DND-41 (cell line): ENCODE measurements around the gene ZNF454.

ENCODE experiments used
- ATAC-seq: fragments of 200-7000 bp; cut with Tn5 transposase; 3 replicates; pipeline ENCODE4 v1.9.1; 2021; ENCODE audit warnings: low read depth; ENCODE audit not compliant: insufficient read depth
- DNase-seq: peaks from one replicate; pipeline ENCODE4 v3.0.0-alpha.2; 2020
- H2AFZ ChIP-seq: 2 replicates; pipeline ENCODE4 v1.6.0; 2012; ENCODE audit warnings: low read depth, low read length
- H3K27ac ChIP-seq: 2 replicates; pipeline ENCODE4 v1.5.1; 2012; ENCODE audit warnings: low read length, inconsistent platforms
- H3K27me3 ChIP-seq: fragments of 200-600 bp; sonication (generic); 2 replicates; pipeline ENCODE4 v1.6.0; 2012; ENCODE audit warnings: low read length, mild to moderate bottlenecking, inconsistent platforms; ENCODE audit not compliant: insufficient read depth, poor library complexity
- H3K36me3 ChIP-seq: 2 replicates; pipeline ENCODE4 v1.5.1; 2012; ENCODE audit warnings: low read length, inconsistent platforms; ENCODE audit not compliant: insufficient read depth
- H3K4me1 ChIP-seq: 2 replicates; pipeline ENCODE4 v1.5.1; 2012; ENCODE audit warnings: mild to moderate bottlenecking, low read length; ENCODE audit not compliant: insufficient read depth
- H3K4me2 ChIP-seq: 2 replicates; pipeline ENCODE4 v1.6.0; 2012; ENCODE audit warnings: mild to moderate bottlenecking, moderate library complexity, low read length, inconsistent platforms; ENCODE audit not compliant: insufficient read depth
- H3K4me3 ChIP-seq, 2 experiments: fragments of 200-600 bp in 1 of 2; shearing (Covaris generic) in 1 of 2; 2 replicates each; pipeline ENCODE4 v1.5.1; 2012 to 2016; ENCODE audit warnings: inconsistent platforms in 2 of 2, low read length in 2 of 2, mild to moderate bottlenecking in 2 of 2, low read depth in 1 of 2, moderate library complexity in 1 of 2
- H3K79me2 ChIP-seq: 2 replicates; pipeline ENCODE4 v1.6.0; 2012; ENCODE audit warnings: low read length, inconsistent platforms; ENCODE audit not compliant: insufficient read depth
- H3K9ac ChIP-seq: 2 replicates; pipeline ENCODE4 v1.6.0; 2012; ENCODE audit warnings: low read depth, mild to moderate bottlenecking, inconsistent platforms, low read length, moderate library complexity
- H3K9me3 ChIP-seq: 2 replicates; pipeline ENCODE4 v1.5.1; 2012; ENCODE audit warnings: low read length, moderate library complexity, mild to moderate bottlenecking, inconsistent platforms; ENCODE audit not compliant: insufficient read depth, severe bottlenecking
- H4K20me1 ChIP-seq: 2 replicates; pipeline ENCODE4 v1.6.0; 2012; ENCODE audit warnings: low read length; ENCODE audit not compliant: insufficient read depth
- EZH2 ChIP-seq: IDR thresholded peaks from 3 replicates; pipeline ENCODE4 v1.6.1; 2012; ENCODE audit warnings: borderline replicate concordance, low read depth, mild to moderate bottlenecking, moderate library complexity, low read length, inconsistent platforms; ENCODE audit not compliant: severe bottlenecking
- TF ChIP-seq, protein P1 (sequence below): IDR thresholded peaks from 2 replicates; pipeline ENCODE4 v1.5.1; 2012; ENCODE audit warnings: borderline replicate concordance, low read length, moderate library complexity, mild to moderate bottlenecking; ENCODE audit not compliant: poor library complexity, severe bottlenecking; ENCODE audit errors: extremely low read depth

Gene ZNF454

DNA sequence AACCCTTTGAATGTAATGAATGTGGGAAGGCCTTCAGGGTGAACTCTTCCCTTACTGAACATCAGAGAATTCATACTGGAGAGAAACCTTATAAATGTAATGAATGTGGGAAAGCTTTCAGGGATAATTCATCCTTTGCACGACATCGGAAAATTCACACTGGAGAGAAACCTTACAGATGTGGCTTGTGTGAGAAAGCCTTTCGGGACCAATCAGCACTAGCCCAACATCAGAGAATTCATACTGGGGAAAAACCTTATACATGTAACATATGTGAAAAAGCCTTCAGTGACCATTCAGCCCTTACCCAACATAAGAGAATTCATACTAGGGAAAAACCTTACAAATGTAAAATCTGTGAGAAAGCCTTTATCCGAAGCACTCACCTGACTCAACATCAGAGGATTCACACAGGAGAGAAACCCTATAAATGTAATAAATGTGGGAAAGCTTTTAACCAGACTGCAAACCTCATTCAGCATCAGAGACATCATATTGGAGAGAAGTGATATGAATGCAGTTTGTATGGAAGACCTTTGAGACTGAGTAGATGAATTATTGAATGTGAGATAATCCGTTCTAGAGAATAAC lies 24.6 kb downstream of the ZNF454 start:
- peaks cover 18% of the 10 kb centered on the region for H3K9me3 ChIP-seq
- TF ChIP-seq, protein P1, sequence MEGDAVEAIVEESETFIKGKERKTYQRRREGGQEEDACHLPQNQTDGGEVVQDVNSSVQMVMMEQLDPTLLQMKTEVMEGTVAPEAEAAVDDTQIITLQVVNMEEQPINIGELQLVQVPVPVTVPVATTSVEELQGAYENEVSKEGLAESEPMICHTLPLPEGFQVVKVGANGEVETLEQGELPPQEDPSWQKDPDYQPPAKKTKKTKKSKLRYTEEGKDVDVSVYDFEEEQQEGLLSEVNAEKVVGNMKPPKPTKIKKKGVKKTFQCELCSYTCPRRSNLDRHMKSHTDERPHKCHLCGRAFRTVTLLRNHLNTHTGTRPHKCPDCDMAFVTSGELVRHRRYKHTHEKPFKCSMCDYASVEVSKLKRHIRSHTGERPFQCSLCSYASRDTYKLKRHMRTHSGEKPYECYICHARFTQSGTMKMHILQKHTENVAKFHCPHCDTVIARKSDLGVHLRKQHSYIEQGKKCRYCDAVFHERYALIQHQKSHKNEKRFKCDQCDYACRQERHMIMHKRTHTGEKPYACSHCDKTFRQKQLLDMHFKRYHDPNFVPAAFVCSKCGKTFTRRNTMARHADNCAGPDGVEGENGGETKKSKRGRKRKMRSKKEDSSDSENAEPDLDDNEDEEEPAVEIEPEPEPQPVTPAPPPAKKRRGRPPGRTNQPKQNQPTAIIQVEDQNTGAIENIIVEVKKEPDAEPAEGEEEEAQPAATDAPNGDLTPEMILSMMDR, result no peak
- no peak for TF ChIP-seq EZH2
- no peaks in the 10 kb centered on the region for H4K20me1 ChIP-seq
- H3K9ac ChIP-seq, result no peak overlapping the region
- no peaks in the 10 kb centered on the region for H3K27me3 ChIP-seq
- no peaks in the 10 kb centered on the region for H3K36me3 ChIP-seq
- no peak overlapping the region for H3K27ac ChIP-seq
- DNase-seq (no peak), ATAC-seq (no peak)
- no peak overlapping the region for H2AFZ ChIP-seq
- no peaks in the 10 kb centered on the region for H3K4me1 ChIP-seq
- no peak overlapping the region for H3K4me2 ChIP-seq
- H3K4me3 ChIP-seq, result no peak overlapping the region
- no peaks in the 10 kb centered on the region for H3K79me2 ChIP-seq

DNA sequence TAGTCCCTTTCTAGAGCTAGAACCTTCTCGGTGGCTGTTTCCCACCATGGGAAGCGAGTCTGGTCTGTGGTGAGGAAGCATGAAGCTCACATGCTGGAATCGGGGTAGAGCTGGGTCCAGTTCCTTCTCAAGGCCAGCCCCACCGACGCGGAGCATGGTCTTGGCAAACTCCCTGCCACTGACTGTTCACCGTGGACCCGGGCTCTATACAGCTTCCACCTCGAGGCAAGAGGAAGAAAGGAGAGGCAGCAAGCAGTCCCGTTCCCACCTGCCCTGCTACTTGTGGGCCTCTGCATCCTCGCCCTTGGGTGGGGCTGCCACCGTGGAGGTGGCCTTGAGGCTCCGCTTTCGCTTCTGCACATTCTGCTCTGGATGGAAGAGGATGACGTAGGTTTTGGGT lies 40.4 kb downstream of the ZNF454 start:
- Histone ChIP-seq H3K27ac (no peak overlapping the region), H3K36me3 (no peaks in the 10 kb centered on the region), H3K4me3 (no peak overlapping the region), H3K9ac (no peak overlapping the region), H3K27me3 (no peaks in the 10 kb centered on the region), H3K79me2 (no peaks in the 10 kb centered on the region), H3K9me3 (peaks cover 2% of the 10 kb centered on the region), H3K4me2 (no peak overlapping the region), H2AFZ (no peak overlapping the region), H3K4me1 (no peaks in the 10 kb centered on the region), H4K20me1 (no peaks in the 10 kb centered on the region)
- no peak for ATAC-seq
- TF ChIP-seq EZH2, result no peak
- TF ChIP-seq, protein P1, result no peak
- no peak for DNase-seq

DNA sequence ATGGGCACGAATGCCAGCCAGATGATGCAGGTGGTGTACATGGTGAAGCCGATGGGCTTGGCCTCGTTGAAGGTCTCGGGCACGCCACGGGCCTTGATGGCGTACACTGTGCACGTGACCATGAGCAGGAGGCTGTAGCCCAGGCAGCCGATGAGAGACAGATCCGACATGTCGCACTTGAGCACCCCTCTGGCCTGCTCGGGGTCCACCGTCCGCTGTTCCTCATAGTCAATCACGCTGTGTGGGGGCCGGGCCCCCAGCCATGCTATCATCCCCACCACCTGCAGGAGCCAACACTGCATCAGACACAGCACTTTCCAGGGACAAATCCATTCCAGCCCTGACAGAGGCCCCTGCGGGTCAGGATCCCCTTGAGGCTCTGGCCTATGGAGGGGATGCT lies 41.9 kb downstream of the ZNF454 start:
- no peaks in the 10 kb centered on the region for H3K27me3 ChIP-seq
- TF ChIP-seq, protein P1, result no peak
- no peak for TF ChIP-seq EZH2
- no peak for ATAC-seq

More for the DNA sequence above, 41.9 kb downstream of the ZNF454 start:
- Histone ChIP-seq H3K36me3 (no peaks in the 10 kb centered on the region), H3K4me2 (no peak overlapping the region), H2AFZ (no peak overlapping the region), H3K4me1 (no peaks in the 10 kb centered on the region), H3K27ac (no peak overlapping the region), H3K9ac (no peak overlapping the region), H4K20me1 (no peaks in the 10 kb centered on the region), H3K79me2 (no peaks in the 10 kb centered on the region), H3K4me3 (no peak overlapping the region), H3K9me3 (peaks cover 2% of the 10 kb centered on the region)
- DNase-seq, result no peak
